ENCODE measurements around the gene HPD. TPM values are rescaled to one million over a fixed set of nuclear protein-coding genes. Genes with fewer than 3 reads are reported as not detected.

The HPD gene
- total RNA-seq = 1 to 10 TPM; 3.0 to 5.7 TPM

DNA sequence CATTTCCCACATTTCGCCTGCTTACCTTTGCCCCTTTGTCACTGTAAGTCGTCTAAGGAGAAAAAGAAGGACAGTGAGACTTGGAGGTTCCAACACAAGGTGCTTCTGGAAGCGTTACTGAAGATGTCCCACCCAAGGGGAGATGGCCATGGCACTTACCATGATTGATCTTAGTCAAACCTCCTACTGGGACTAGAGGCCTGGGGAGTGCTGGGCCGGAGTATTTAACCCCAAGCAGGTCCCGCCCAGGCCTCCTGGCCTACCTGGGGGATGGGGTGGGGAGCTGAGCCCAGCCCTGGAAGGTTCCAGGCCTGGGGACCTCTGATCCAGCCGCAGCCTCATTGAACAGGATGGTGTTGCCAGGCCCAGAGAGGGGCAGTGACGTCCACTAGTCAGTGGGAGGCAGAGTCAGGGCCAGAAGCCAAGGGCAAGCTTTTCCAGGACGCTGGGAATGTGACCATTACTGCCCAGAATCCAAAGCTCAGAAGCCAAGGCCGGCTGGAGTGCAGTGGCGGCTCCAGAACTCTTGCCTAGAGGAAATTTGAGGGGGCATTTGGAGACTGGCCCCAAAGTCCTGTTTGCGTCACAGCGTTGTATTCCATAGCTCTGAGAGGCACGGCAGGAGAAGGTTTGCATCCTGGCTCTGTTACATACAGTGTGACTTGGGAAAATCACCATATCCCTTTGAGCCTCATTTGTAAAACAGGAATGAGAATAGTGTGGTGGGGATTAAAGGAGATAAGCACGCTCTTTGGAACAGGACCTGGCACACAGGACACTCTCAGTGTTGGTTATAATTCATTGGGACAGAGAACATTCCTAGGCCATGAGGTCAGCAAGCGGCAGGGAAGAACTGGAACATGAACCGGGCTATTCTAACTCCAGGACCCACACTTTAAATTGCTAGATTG lies at the start of gene HPD:
Gene HPD, minus strand, starts transcription at position 198 of the 911 bp plus-strand sequence. Its CDS starts 36 bp downstream, at position 162.
- no peak within 1 kb of the TSS for H3K4me3 ChIP-seq
- no peaks in the 10 kb centered on the region for H3K27me3 ChIP-seq
- no peaks in the 10 kb centered on the region for H3K36me3 ChIP-seq (replicated peaks in 1 of 2; ENCODE audit: insufficient read depth in 1 of 2, low read depth in 2 of 2)
- intact Hi-C loops (cut with DNase I) = no loop called here
- H3K4me1 ChIP-seq = peaks cover 50% of the 10 kb centered on the region
- H3K27ac ChIP-seq = peak within 1 kb of the TSS; percentile 82 to 91 (median 86)
- no peaks in the 10 kb centered on the region for H3K9me3 ChIP-seq
- TF ChIP-seq, protein P1, sequence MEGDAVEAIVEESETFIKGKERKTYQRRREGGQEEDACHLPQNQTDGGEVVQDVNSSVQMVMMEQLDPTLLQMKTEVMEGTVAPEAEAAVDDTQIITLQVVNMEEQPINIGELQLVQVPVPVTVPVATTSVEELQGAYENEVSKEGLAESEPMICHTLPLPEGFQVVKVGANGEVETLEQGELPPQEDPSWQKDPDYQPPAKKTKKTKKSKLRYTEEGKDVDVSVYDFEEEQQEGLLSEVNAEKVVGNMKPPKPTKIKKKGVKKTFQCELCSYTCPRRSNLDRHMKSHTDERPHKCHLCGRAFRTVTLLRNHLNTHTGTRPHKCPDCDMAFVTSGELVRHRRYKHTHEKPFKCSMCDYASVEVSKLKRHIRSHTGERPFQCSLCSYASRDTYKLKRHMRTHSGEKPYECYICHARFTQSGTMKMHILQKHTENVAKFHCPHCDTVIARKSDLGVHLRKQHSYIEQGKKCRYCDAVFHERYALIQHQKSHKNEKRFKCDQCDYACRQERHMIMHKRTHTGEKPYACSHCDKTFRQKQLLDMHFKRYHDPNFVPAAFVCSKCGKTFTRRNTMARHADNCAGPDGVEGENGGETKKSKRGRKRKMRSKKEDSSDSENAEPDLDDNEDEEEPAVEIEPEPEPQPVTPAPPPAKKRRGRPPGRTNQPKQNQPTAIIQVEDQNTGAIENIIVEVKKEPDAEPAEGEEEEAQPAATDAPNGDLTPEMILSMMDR (IDR thresholded peaks at IDR 0.05) = peak in 1 of 7 experiments; percentile 1
- peak in 1 of 3 donors; percentile 26 for TF ChIP-seq POLR2A (IDR thresholded peaks at IDR 0.05)
- ATAC-seq = peak; percentile 83
- DNase-seq = peak; percentile 65 to 85 (median 80)
- 49 to 50% methylated on average over 13 to 16 of the region's 16 CpGs for WGBS, 2 donors

DNA sequence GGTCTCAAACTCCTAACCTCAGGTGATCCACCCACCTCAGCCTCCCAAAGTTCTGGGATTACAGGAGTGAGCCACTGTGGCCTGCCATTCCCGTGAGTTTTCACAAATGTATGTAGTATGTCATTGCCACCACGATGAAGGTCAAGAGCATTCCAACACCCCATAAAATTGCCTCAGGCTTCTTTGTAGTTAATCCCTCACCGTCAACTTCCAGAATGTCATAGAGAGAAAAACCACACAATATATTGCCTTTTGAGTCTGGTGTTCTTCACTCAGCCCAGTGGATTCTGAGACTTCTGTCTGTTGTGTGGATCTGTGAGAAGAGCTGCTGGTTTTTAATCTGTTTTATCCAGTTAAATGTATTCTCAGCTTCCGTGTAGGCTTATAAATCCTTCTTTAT lies 47.1 kb upstream of the HPD start:
- Histone ChIP-seq H3K4me3 (no peak overlapping the region), H3K27ac (no peak overlapping the region), H3K27me3 (no peaks in the 10 kb centered on the region), H3K36me3 (replicated peaks in 1 of 2; ENCODE audit: insufficient read depth in 1 of 2, low read depth in 2 of 2) (peaks cover 7 to 40% of the 10 kb centered on the region in 2 donors), H3K4me1 (no peaks in the 10 kb centered on the region), H3K9me3 (no peaks in the 10 kb centered on the region)
- TF ChIP-seq, protein P1 (IDR thresholded peaks at IDR 0.05) = no peak
- TF ChIP-seq POLR2A (IDR thresholded peaks at IDR 0.05) = no peak
- WGBS, 2 donors = 81 to 82% methylated on average over 4 of the region's 4 CpGs
- no peak for DNase-seq
- intact Hi-C loops (cut with DNase I) = no loop called here
- ATAC-seq = no peak

DNA sequence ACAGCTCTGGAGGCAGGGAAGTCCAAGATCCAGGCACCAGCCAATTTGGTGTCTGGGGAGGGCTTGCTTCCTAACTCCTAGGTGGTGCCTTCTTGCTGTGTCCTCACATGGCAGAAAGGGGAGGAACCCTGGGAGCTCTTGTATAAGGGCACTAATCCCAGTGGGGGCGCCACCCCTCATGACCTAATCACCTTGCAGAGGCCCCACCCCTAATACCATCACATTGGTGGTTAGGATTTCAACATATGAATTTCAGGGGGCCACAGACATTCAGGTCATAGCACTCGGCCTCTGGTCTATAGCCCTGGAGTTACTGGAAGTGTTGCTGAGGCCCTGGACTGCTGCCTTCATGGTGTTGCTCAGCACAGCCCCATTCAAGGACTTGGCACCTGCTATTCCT lies 44.5 kb upstream of the HPD start:
- TF ChIP-seq, protein P1 (IDR thresholded peaks at IDR 0.05) = no peak
- TF ChIP-seq POLR2A (IDR thresholded peaks at IDR 0.05) = no peak
- Histone ChIP-seq H3K4me3 (no peak overlapping the region), H3K36me3 (replicated peaks in 1 of 2; ENCODE audit: insufficient read depth in 1 of 2, low read depth in 2 of 2) (peaks cover 7 to 44% of the 10 kb centered on the region in 2 donors), H3K9me3 (no peaks in the 10 kb centered on the region), H3K27ac (no peak overlapping the region), H3K27me3 (no peaks in the 10 kb centered on the region), H3K4me1 (no peaks in the 10 kb centered on the region)
- WGBS, 2 donors = 89% methylated on average over 2 of the region's 2 CpGs; no CpG with 5 or more reads in 1 of the 2 donors
- intact Hi-C loops (cut with DNase I) = no loop called here
- no peak for ATAC-seq
- no peak for DNase-seq

DNA sequence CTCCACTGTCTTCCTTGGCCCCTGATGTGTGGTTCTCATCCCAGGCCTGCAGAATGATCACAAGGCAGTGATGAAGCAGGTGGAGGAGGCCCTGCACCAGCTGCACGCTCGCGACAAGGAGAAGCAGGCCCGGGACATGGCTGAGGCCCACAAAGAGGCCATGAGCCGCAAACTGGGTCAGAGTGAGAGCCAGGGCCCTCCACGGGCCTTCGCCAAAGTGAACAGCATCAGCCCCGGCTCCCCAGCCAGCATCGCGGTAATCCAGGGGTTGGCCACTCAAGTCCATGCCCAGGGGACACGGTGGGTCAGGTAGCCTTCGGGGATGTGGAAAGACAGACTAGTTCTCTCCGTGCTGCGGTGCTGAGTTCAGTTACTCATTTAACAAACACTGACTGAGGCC lies 40.9 kb upstream of the HPD start:
- intact Hi-C loops (cut with DNase I) = no loop called here
- Histone ChIP-seq H3K4me1 (peaks cover 3% of the 10 kb centered on the region), H3K9me3 (no peaks in the 10 kb centered on the region), H3K36me3 (replicated peaks in 1 of 2; ENCODE audit: insufficient read depth in 1 of 2, low read depth in 2 of 2) (peaks cover 7 to 42% of the 10 kb centered on the region in 2 donors), H3K27me3 (no peaks in the 10 kb centered on the region), H3K4me3 (no peak overlapping the region), H3K27ac (no peak overlapping the region)
- WGBS, 2 donors = 89 to 91% methylated on average over 4 to 14 of the region's 14 CpGs
- DNase-seq (no peak), ATAC-seq (no peak)
- TF ChIP-seq, protein P1 (IDR thresholded peaks at IDR 0.05) = no peak
- no peak for TF ChIP-seq POLR2A (IDR thresholded peaks at IDR 0.05)

All from body of pancreas (tissue), 4 donors.